GM18499 (cell line): ENCODE results near the gene ANO6.

Experiments used
- ATAC-seq: cut with Tn5 transposase; IDR thresholded peaks from one replicate; pipeline ENCODE4 v1.9.1; 2021; ENCODE audit warnings: moderate number of reproducible peaks; ENCODE audit not compliant: insufficient read depth, unreplicated experiment

ANO6 gene

GRCh38 chr12:45337835-45338234 lies 121.9 kb downstream of the ANO6 start:
- ATAC-seq, result no peak

DNA sequence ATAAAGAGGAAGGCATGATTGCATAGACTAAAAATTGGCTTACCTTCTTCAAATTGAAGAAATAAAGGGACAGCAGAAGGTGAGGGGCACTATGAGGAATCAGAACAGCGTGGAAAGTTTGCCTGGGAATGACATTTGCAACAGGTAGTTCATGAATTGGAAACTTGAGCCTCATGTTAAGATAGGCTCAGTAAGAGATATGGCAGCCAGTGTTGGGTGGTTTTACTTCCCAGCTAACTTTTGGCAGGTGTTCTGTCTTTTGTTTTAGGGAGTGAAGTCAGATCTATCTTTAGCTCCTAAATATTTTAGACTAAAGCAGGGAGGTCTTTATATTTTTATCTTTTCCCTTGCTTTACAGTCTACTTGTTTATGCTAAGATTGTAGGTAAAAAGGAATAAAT lies 122.4 kb downstream of the ANO6 start:
- ATAC-seq, result no peak

GRCh38 chr12:45339035-45339434 lies 123.1 kb downstream of the ANO6 start:
- no peak for ATAC-seq

- ATAC-seq, result no peak
Observed at GRCh38 chr12:45342171-45342570, 126.3 kb downstream of the ANO6 start.

DNA sequence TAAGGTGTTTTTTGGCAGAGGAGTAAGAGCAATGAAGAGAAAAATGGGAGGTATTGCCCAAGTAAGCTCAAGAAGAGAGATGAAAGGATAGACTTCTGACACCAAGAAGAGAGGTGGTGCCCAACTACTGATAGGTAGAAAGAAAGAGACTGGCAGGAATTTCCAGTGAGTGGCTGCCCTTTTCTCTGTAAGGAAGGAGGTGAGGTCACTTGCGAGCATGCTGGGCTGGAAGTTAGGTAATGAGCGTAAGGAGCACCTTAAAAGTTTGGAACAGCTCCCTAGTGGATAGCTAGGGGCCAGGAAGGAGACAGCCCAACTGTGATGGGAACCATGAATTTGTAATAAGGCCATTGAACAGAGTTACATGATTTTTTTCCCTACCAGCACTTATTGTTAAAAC lies 127.0 kb downstream of the ANO6 start:
- no peak for ATAC-seq

GRCh38 chr12:45343269-45344051 lies 127.6 kb downstream of the ANO6 start:
- ATAC-seq, result no peak

- ATAC-seq, result no peak
Observed at GRCh38 chr12:45348311-45348710, 132.4 kb downstream of the ANO6 start.

DNA sequence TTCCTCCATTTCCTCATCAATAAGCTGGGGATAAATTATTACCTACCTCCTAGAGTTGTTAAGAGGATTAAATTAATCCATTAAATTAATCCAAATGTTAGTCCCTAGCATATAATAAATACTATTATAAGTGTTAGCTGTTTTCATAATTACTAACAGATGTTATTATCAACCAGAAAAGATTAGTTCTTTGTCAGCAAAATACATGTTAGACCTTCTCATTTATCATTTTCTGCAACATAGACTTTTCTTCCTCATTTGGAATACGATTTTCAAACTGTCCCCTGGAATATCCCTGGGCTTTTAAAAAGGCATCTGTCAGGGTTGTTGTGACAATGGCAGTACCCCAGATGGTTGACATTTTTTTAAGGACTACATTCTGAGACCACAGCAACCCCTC lies 133.1 kb downstream of the ANO6 start:
- ATAC-seq, result no peak

DNA sequence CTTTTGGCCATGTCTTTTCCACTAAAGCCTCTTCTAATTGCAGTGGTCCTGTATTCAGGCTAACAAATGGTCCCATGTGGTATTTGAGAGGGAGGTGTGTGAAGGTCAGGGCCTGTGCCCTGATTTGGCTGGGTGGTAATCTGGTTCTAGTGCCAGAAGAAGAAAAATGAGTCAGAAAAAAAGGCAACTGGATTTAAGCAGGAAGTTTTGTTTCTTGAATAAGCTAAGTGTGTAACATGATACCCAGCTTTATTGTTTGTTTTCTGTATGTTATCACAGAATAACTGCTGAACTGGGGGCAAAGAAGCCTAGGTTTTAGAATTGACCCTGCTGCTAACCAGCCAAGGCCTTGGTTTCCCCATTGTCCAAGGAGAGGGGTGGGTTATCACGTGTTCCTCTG lies 134.0 kb downstream of the ANO6 start:
- no peak for ATAC-seq

GRCh38 chr12:45350861-45351260 lies 135.0 kb downstream of the ANO6 start:
- no peak for ATAC-seq

DNA sequence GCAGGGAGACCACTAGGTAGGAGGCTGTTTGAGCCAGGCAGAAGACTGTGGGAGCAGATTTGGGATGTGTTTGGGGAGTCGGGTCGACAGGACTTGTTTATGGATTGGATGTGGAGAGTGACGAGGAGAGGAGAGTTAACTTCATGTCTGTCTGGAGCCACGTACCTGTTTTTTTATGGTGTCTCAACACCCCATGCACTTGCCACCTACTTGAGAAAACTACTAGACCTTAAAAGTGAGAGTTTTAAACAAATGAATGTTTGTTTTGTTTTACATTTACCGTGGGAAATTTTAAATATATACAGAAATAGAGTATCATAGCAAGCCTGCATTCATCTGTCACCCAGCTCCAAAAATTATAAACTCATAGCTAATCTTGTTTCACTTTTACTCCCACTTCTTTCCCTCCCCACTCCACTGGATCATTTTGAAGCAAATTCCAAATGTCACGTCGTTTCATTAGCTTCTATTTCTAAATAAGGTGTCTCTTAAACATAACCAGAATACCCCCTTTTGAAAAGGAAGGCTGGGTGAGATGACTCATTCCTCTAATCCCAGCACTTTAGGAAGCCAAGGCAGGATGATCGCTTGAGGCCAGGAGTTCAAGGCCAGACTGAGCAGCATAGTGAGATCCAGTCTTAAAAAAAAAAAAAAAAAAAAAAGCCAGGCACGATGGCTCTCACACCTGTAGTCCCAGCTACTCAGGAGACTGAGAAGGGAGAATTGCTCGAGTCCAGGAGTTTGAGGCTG lies 136.2 kb downstream of the ANO6 start:
- no peak for ATAC-seq

DNA sequence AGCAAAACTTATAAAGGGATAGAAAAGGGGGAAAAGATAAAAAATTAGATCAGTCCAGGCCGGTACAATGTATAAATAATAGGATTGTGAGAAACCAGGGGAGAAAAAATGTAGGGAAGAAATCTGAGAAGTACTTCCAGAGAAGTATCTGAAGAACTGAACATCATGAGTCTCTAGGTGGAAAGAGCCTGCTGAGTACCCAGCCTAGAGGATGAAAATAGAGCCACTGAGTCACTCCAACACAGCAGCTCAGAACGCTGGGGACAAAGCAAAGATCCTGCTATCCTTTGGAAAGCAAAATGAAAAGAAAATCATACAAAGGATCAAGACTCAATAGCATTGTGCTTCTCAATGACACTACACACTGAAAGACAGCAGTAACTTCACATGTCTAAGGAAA lies 138.0 kb downstream of the ANO6 start:
- no peak for ATAC-seq

- peak; percentile 75 for ATAC-seq
Observed at GRCh38 chr12:45354399-45354798, 138.5 kb downstream of the ANO6 start.

DNA sequence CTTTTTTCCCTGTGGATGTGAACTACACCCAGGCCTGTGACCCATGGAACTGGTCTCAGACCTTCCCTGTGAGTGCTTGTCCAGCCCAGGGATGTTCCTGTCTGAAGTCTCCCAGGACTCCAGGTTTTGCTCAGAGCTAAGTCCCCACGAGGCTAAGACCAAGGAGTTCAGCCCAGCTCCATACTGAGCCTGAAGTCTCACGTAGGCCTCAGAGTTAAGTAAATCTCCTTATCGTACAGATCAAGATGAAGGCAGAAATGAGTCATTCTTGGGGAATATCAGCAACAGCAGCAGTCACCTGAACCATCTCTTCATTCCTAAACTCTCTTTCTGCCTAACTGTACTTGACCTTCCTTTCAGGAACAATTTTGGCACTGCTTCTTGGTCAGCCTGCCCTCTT lies 139.8 kb downstream of the ANO6 start:
- ATAC-seq, result no peak

GRCh38 chr12:45356822-45357538 lies 141.1 kb downstream of the ANO6 start:
- no peak for ATAC-seq

DNA sequence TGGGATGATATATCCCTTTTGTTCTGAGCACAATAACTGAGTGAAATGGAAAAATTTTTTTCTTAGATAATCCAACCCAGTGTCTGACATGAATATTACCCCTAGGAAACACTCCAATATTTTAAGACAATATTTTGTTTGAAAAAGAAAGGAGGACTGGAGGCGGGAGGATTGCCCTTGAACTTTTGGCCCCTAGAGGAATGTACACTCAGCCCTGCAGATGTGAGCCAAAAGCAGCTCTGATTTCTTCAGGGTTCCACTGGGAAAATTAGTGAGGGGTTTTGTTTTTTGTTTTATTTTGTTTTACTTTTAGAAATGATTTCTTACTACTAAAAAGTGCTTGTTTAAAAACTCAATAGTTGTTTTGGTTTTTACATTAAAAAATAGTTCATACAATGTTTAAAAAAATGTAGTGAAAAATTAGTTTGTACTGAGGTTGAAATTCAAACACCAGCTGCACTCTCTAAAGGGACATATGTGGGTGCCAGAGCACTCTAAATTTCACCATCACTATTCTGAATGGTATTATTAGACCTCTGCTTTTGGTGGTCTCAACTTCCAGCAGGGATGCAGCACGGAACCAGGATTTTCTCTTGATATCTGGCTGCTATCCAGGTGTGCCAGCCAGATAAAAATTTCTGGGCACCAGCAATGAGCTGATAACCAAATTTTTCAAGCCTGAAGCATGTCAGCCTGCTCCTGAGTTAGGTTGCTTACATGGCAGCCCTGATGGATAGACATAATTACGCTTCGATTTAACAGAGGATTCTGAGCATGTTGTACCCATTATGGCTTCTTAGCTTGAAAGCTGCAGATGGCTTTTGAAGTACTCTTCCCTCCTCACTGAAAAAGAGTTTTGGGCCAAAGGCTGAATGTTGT lies 141.9 kb downstream of the ANO6 start:
- ATAC-seq, result no peak

DNA sequence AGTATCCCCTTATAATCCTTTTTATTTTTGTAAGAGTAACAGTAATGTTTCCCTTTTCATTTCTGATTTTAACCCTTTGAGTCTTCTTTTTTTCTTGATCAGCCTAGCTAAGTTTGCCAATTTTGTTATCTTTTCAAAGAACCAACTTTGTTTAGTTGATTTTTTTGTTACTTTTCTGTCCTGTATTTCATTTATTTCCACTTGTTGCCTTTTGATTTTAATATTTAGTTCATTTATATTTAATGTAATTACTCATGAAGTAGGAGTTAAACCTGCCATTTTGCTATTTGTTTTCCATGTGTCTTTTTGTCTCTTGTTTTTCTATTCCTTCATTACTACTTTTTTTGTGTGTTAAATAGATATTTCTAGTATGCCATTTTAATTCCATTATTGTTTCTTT lies 146.4 kb downstream of the ANO6 start:
- no peak for ATAC-seq

GRCh38 chr12:45363903-45364302 lies 148.0 kb downstream of the ANO6 start:
- ATAC-seq, result no peak

DNA sequence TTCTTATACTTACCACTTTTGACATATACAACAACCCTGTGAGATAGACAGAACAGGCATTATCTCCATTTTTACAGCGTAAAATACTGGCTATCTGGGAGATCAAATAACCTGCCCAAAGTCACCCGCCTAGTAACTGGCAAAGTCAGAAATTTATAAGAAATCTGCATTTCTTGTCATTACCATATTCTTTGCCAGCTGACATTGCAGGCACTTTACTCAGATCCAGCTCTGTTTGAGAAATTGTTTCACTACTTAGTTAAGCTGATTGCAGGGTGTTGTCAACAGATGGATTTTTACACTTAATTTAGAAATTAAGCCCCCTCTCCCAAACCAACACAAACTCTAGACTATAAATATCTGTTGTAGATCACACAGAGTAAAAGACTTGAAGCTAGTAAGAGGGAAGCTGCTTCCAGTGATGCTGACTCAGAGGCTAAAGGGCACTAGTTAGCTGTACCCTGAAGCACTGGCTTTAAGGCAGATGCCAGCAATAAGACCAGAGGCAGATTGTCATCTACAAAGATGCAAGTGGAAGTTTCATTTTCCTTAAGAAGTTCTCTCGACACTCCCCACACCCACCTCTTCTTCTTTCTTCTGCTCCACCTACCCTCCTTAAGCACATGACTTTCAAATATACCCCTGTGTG lies 153.1 kb downstream of the ANO6 start:
- no peak for ATAC-seq

DNA sequence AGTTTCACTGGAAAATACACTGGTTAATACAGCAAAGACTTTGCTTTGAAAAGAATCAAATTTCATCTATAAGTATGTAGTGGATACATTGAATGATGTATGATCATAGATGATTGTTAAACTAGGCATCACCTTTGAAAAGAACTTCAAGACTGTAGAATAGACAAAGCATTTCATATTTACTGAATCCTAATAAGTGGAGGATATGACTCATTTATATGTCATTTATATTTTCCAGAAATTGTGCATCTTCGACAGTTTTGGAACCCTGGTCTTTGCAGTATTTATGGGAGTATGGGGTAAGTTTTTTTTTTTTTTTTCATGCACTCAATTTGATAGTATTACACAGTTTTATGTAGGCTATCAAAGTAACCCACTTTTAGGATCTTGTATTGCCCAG lies 161.9 kb downstream of the ANO6 start:
- ATAC-seq, result no peak
